Suprapubic skin (tissue), 4 donors: ENCODE data around the gene NOTCH2. TPM values are rescaled to one million over a fixed set of nuclear protein-coding genes. Genes with fewer than 3 reads are reported as not detected.

Source experiments
- DNase-seq, 2 donors: peaks; one replicate each; pipeline ENCODE4 v3.0.0-alpha.2; 2019; ENCODE audit warnings: low spot score in 2 of 2
- H3K27ac ChIP-seq: fragments of 200-600 bp; sonication (generic); one replicate; pipeline ENCODE4 v1.5.1; 2019
- H3K27me3 ChIP-seq: fragments of 200-600 bp; sonication (generic); one replicate; pipeline ENCODE4 v1.5.1; 2019
- H3K36me3 ChIP-seq: fragments of 200-600 bp; sonication (generic); one replicate; pipeline ENCODE4 v1.5.1; 2019
- H3K4me1 ChIP-seq: fragments of 200-600 bp; sonication (generic); one replicate; pipeline ENCODE4 v1.5.1; 2019
- H3K4me3 ChIP-seq: fragments of 200-600 bp; sonication (generic); one replicate; pipeline ENCODE4 v1.5.1; 2019; ENCODE audit warnings: mild to moderate bottlenecking
- H3K9me3 ChIP-seq: fragments of 200-600 bp; sonication (generic); one replicate; pipeline ENCODE4 v1.5.1; 2019
- EP300 ChIP-seq: sonication (generic); formaldehyde crosslinking; IDR thresholded peaks from one replicate; pipeline ENCODE4 v1.6.1; 2017; ENCODE audit warnings: antibody characterized with exemption
- POLR2A ChIP-seq, 2 donors: fragments of 450-650 bp; IDR thresholded peaks; one replicate each; pipeline ENCODE4 v1.6.1; 2017; ENCODE audit warnings: antibody characterized with exemption in 2 of 2, mild to moderate bottlenecking in 2 of 2, moderate library complexity in 2 of 2
- POLR2AphosphoS5 ChIP-seq, 3 donors: sonication (generic); formaldehyde crosslinking; IDR thresholded peaks; one replicate each; pipeline ENCODE4 v1.6.1; 2017; ENCODE audit warnings: antibody characterized with exemption in 3 of 3
- WGBS: methylation state at CpG from one replicate; pipeline ENCODE4 v1.1.5; 2018; 5-methylcytosine and 5-hydroxymethylcytosine counted together
- total RNA-seq, 4 donors: library from RNA; depleted of rRNA; stranded (reverse); fragments of >200 nt; gene quantifications; one replicate each; pipeline ENCODE4 v1.1.0, GENCODE V29; 2016
- TF ChIP-seq, protein P1 (sequence below), 2 donors: fragments of 200-600 bp in 1 of 2; fragments of 450-650 bp in 1 of 2; sonication (generic) in 1 of 2; IDR thresholded peaks; one replicate each; pipeline ENCODE4 v1.5.1; 2016 to 2019; ENCODE audit warnings: antibody characterized with exemption in 2 of 2, mild to moderate bottlenecking in 1 of 2, moderate library complexity in 1 of 2

The NOTCH2 gene
- total RNA-seq, 4 donors from 2014 or later = 120 to 167 (median 154) TPM

GRCh38 chr1:119893827-119894700 is 175.4 kb downstream of the NOTCH2 start:
- Histone ChIP-seq H3K4me1 (no peaks in the 10 kb centered on the region), H3K9me3 (no peaks in the 10 kb centered on the region), H3K27me3 (peaks cover 18% of the 10 kb centered on the region), H3K27ac (no peak overlapping the region), H3K36me3 (no peaks in the 10 kb centered on the region), H3K4me3 (no peak overlapping the region)
- no peak for DNase-seq
- TF ChIP-seq POLR2AphosphoS5 (IDR thresholded peaks at IDR 0.05) (no peak), EP300 (no peak), POLR2A (IDR thresholded peaks at IDR 0.05) (no peak)
- TF ChIP-seq, protein P1, sequence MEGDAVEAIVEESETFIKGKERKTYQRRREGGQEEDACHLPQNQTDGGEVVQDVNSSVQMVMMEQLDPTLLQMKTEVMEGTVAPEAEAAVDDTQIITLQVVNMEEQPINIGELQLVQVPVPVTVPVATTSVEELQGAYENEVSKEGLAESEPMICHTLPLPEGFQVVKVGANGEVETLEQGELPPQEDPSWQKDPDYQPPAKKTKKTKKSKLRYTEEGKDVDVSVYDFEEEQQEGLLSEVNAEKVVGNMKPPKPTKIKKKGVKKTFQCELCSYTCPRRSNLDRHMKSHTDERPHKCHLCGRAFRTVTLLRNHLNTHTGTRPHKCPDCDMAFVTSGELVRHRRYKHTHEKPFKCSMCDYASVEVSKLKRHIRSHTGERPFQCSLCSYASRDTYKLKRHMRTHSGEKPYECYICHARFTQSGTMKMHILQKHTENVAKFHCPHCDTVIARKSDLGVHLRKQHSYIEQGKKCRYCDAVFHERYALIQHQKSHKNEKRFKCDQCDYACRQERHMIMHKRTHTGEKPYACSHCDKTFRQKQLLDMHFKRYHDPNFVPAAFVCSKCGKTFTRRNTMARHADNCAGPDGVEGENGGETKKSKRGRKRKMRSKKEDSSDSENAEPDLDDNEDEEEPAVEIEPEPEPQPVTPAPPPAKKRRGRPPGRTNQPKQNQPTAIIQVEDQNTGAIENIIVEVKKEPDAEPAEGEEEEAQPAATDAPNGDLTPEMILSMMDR (IDR thresholded peaks at IDR 0.05) = no peak
- 79% methylated on average over 10 of the region's 10 CpGs for WGBS

GRCh38 chr1:119893238-119893791 is 176.1 kb downstream of the NOTCH2 start:
- 92% methylated on average over 6 of the region's 6 CpGs for WGBS
- no peak for TF ChIP-seq POLR2AphosphoS5 (IDR thresholded peaks at IDR 0.05)
- no peak for TF ChIP-seq EP300
- TF ChIP-seq, protein P1 (IDR thresholded peaks at IDR 0.05) = no peak
- no peak for TF ChIP-seq POLR2A (IDR thresholded peaks at IDR 0.05)
- DNase-seq = no peak
- Histone ChIP-seq H3K4me3 (no peak overlapping the region), H3K9me3 (no peaks in the 10 kb centered on the region), H3K36me3 (no peaks in the 10 kb centered on the region), H3K27ac (no peak overlapping the region), H3K4me1 (no peaks in the 10 kb centered on the region), H3K27me3 (peaks cover 18% of the 10 kb centered on the region)

DNA sequence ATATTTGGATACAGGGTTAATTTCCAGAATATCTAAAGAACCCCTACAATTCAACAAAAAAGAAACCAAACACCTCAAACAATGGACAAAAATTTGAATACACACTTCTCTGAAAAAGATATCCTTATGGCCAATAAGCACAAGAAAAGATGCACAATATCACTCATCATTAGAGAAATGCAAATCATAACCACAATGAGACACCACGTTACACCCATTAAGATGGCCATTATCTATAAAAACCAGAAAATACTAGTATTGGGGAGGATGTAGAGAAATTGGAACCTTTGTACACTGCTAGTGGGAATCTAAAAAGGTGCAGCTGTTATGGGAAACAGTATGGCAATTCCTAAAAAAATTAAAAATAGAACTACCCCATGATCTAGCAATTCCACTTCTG is 178.1 kb downstream of the NOTCH2 start:
- peaks cover 18% of the 10 kb centered on the region for H3K27me3 ChIP-seq
- TF ChIP-seq POLR2AphosphoS5 (IDR thresholded peaks at IDR 0.05) (no peak), POLR2A (IDR thresholded peaks at IDR 0.05) (no peak), EP300 (no peak)
- WGBS = 76% methylated on average over 1 of the region's 1 CpG
- no peaks in the 10 kb centered on the region for H3K4me1 ChIP-seq
- no peaks in the 10 kb centered on the region for H3K36me3 ChIP-seq
- no peaks in the 10 kb centered on the region for H3K9me3 ChIP-seq
- H3K27ac ChIP-seq = no peak overlapping the region
- H3K4me3 ChIP-seq = no peak overlapping the region
- no peak for DNase-seq

- H3K36me3 ChIP-seq = no peaks in the 10 kb centered on the region
- H3K27me3 ChIP-seq = no peaks in the 10 kb centered on the region
- no peak for DNase-seq
- peaks cover 6% of the 10 kb centered on the region for H3K4me1 ChIP-seq
- no peak overlapping the region for H3K27ac ChIP-seq
- H3K9me3 ChIP-seq = no peaks in the 10 kb centered on the region
- no peak for TF ChIP-seq POLR2AphosphoS5 (IDR thresholded peaks at IDR 0.05)
- TF ChIP-seq POLR2A (IDR thresholded peaks at IDR 0.05) = no peak
- TF ChIP-seq EP300 = no peak
- TF ChIP-seq, protein P1 (IDR thresholded peaks at IDR 0.05) = no peak
- H3K4me3 ChIP-seq = no peak overlapping the region
These were observed 181.0 kb downstream of the NOTCH2 start for GRCh38 chr1:119888476-119888875.

DNA sequence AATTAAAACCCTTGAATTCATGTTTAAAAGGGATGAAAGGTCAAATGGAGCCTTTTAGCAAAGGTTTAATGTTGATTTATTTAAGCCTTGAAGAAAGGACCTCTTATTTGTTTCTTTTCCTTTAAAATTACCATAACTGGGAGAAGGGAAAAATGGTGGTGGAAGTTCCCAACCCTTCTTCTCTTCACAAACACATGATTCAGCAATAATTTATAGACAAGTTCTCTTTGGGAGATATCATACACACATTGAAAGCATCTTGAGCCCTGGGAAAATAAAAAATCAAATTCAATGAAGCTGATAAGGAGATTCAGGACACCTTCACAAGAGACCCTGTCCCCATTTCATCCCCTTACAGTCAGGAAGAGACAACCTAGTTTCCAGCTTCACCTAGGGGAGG is 182.0 kb downstream of the NOTCH2 start:
- TF ChIP-seq, protein P1 (IDR thresholded peaks at IDR 0.05) = no peak
- TF ChIP-seq POLR2A (IDR thresholded peaks at IDR 0.05) = no peak
- no peaks in the 10 kb centered on the region for H3K27me3 ChIP-seq
- H3K4me1 ChIP-seq = peaks cover 6% of the 10 kb centered on the region
- no peaks in the 10 kb centered on the region for H3K36me3 ChIP-seq
- H3K9me3 ChIP-seq = no peaks in the 10 kb centered on the region
- H3K4me3 ChIP-seq = no peak overlapping the region
- no peak overlapping the region for H3K27ac ChIP-seq
- DNase-seq = no peak
